Activated CD8-positive, alpha-beta memory T cell treated with anti-CD3 and anti-CD28 coated beads for 48 hours (primary cell): Measurements from ENCODE around the gene PDLIM3.
"Not testable (repeated sequence)": the region's sequence is repeated elsewhere in the genome, so short reads cannot be mapped to it uniquely, and the experiment has no call there.

Experiments
- DNase-seq, 3 experiments: peaks; one replicate each; pipeline ENCODE4 v3.0.0-alpha.2; 2020; ENCODE audit warnings: low read depth in 2 of 3, low spot score in 2 of 3

PDLIM3 gene

DNA sequence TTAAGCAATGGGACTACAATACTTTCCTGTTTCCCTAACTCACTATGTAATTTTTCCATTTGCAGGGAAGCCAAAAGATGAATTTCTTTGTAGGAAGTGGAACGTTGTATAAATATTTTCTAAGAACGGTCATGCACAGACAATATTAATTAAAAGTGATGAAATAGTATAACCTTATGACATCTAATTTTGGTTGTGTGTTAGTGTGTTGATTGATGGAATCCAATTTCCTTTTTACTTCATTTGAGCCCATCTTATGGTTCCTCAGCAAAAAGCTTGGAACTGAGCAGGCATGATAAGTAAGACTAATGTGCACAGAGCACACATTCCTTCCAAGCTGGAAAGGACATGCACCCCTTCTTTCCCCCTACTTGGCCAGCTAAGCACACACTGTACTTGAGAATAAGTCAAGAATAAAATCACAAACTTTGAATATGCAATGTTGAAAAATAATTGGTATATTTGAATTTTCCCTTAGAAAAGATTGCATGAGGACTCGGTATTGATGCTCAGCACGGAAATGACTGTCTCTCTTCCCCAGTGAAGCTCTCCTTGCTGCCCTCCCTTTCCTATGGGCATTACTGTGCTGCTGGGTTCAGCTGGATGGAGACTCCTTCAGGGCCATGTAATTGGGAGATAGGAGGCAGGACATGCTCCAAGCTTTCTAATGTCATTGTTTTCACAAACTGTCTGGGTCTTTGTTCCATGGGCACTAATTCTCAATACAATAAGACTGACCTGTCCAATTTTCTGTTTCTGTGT is 19.2 kb upstream of the PDLIM3 start:
- no peak for DNase-seq

DNA sequence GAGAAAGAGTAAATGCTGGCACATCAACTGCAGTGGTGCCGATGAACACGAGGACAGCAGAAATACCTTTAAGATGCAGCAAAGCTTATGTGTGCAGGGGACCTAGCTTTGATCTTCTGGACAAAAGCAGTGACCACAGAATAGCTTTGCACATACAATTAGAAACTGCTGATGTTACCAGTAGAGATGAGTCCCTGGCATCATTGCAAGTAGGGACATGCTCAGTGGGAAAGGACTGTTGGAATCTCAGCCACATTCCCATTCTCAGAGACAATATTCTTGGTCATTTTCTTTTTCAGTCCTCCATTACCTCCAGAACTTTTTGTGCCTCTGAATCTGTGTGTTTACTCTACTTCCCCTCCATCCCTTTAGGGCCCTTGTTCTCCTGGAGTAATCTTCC is 16.9 kb upstream of the PDLIM3 start:
- DNase-seq: no peak

DNA sequence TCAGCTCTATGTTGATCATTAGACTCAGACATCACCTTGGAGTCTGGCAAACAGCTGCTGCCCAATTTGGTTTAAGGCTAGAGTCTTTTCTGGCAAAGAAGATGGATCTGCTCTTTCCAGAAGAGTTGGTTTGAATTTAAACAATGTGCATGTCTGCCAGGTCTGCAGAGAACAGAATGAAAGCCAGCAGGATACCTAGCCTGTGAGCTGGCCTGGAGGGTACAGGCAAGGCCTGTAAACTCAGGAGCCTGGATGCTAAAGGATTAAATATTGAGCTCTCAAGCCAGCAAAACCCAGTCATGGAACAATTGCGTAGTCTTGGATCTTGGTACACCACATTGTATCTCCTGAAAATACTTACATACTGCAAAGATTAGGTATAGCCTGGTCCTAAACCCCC is 15.6 kb upstream of the PDLIM3 start:
- no peak for DNase-seq

DNA sequence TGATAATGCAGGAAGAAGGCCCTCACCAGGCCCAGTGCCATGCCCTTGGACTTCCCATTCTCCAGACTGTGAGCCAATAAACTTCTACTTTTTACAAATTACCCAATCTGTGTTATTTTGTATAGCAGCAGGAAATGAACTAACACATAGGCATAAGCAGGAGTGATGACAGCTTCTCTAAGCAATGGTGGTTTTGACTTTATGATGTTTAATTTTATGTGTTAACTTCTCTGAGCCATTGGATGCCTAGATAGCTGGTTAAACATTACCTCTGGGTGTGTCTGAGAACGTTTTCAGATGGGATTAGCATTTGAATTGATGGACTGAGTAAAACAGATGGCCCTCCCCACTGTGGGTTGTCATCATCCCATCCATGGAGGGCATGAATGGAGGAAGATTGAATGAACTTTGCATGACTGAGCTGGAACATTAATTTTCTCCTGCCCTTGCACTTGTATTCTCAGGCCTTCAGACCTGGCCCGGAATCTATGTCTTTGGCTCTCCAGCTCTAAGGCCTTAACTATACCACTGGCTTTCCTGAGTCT is 13.9 kb upstream of the PDLIM3 start:
- DNase-seq: no peak

DNA sequence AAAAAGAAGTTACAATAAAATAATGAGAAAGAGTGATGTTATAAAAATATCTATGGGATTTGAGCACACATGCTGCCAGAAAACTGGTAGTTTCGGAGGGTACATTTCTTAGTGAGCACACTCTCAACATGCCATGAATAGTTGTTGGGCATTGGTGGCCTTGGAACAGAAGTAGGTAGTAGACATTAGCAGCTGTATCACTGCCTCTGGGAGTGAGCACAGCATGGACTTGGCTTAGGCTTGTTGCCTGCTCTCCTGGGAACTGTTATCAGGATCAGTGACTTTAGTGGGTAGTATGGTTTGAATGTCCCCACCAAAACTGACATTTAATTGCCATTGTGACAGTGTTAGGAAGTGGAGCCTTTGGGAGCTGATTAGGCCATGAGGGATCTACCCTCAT is 13.3 kb upstream of the PDLIM3 start:
- DNase-seq: no peak

DNA sequence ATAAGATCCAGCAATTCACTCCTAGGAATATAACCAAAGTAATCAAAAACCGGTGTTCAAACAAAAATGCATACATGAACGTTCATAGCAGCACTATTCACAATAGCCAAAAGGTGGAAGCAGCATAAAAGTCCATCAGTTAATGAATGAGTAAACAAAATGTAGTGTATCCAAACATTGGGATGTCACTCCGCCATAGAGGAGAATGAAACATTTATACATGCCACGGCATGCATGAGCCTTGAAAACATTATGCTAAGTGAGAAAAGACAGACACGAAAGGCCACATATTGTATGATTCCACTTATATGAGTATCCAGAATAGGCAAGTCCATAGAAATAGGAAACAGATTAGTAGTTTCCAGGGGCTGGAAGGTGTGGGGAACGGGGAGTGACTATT is 11.0 kb upstream of the PDLIM3 start:
- no peak for DNase-seq

DNA sequence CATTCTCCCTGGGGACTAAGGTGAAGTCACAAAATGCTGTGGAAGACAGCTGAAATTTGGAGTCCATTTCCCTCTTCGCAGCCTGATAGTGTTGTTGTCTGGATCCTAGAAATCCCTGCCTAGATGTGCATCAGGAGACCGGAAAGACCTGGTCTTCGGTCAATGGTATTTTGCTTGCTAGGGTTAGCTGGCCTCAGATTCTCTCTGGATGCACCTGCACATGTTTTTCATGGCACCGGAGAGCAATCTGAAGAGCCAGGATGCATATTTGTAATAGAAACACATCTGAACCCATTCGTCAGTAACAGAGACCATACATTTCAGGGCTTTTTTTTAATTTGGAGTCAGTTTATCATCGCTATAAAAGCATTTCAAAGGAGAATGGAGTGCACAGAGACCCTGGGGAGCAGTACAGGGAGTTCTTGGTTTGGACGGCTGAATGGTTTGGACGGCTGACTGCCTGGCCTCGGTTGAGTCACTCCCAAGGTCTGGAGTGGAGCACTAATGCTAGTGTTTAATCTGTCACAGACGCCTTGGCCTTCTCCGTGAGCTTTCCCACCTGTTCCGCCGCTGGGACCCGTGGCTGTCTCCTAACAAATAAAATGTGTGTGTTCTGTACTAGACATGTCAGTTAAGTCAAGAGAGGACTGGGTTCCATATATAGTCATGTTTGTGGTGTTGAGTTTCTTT is 7.5 kb upstream of the PDLIM3 start:
- DNase-seq: no peak

DNA sequence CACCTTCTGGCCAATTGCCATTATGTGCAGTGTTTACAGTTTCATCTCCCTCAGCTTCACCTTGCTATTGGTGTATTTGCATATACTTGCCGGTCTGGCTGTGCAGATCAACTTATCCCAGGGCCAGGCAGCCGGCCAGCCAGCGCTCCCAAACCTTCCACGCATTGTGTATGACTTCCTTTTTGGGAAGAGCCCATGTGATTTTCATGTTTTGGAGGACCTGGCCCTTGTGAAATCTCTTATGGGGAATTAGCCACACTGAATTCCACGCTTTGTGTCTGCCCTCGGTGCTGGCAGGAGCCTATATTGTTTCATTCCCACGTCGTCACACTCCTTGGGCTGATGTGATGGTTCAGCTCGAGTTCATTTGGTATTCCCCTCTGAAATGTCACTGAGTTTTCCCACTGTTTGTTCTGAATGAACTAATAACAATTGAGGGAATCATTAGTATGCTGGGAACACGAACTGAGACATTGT is 6.0 kb upstream of the PDLIM3 start:
- DNase-seq: no peak

DNA sequence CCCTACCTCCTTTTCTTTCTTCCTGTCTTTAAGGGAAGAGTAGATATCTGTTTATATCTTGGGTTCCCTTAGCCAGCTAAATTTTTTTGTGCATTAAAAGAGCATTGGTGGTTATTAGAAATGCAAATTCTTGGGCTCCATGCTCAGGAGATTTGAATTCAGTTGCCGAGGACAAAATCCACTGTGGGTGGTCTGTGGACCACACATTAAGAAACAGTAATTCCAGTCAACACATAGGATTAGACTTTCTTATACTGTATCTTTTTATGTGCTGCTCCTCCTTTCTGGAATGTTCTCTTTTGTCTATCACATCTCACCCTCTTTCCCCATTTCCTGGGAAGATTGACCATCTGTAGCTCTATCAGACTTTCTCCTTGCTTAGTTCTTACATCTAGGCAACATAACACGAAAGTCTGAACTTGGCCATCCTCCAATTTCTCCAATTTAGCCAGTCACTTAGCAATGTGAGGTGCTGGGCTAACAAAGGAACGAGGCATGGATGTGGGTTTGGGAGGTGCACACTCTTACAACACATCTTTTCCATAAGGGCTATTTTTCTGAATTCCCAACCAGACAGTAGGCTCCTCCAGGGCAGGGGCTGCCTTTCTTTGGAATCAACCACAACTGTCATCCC is 5.3 kb upstream of the PDLIM3 start:
- no peak for DNase-seq

DNA sequence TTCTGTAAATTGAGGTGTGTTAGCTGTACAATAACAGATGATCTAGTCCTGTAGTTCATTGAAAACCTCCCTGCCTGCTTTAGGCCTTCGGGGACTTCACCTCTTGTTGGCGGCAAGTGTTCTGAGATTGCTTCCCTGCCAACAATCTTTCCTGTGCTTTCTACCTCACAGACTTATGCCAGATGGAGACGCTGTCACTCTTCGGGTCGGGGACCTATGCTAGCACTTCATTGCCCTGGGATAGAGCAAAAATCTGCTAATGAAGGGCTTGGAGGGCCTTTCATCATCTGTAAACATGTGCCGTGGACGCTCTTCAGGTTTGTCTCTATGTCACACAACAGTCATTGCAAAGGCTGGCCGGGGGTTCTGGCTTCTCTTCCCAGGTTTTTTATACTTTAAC is 4.7 kb upstream of the PDLIM3 start:
- no peak for DNase-seq

DNA sequence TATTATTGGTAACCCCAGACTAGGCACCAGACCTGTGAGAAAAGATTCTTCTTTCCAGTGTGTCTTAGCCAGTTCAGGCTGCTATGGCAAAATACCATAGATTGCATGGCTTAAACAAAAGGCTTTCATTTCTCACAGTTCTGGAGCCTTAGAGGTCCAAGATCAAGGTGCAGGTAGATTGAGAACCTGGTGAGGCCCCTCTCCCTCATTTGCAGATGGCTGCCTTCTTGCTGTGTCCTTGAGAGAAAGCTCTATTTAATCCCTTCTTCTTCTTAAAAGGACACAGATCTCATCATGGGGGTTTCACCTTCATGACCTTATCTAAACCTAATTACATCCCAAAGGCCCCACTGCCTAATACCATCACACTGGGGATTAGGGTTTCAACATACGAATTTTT is 3.5 kb upstream of the PDLIM3 start:
- no peak for DNase-seq

DNA sequence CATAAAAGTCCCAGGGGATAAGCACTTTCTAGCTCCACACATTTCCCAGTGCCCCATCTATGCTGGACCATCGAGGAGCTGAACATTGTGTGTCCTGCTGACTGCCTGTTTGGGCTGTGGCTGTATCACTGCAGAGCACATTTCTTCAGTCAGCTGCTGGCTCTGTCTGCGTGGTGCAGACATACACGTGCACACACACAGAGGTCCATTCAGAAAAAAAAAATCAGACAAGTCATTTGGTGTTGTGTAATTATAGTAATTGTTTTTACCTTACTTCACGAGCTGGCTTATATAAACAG is 1.1 kb upstream of the PDLIM3 start:
- DNase-seq: no peak

DNA sequence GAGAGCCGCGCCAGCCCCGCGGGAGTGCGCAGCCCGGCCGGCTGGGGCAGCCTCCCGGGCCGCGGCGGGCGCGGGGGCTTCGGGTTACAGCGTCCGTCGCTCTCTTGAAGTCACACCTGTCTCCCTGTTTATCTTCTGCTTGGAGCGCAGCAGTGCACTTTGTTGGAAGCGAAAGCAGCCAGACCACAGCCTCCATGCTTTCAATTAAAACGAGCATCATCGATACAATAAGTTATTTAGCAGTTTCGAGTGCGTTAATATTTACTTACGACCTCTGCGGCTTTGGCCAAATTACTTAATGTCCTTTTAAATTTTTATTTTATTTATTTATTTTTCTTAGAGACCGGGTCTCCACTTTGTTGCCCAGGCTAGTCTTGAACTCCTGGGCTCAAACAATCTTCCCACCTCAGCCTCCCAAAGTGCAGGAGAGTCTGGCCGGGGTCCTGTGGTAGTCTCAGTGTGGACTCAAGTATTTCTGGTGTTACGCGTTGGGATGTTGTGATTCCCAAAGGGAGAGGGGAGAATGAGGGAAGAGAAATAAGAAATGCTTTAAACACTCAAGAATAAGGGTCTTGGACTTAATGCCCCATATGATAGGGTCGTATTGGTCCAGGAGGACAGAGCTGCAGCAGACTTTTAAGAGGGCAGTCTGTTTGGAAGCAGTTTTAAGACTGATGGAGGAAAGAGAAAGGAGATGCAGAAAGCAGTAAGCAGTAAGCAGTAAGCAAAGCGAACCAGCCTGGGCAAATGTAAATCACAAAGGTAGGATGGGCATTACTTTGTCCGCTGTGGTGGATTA is 504 bp upstream of the PDLIM3 start:
- DNase-seq: no peak

DNA sequence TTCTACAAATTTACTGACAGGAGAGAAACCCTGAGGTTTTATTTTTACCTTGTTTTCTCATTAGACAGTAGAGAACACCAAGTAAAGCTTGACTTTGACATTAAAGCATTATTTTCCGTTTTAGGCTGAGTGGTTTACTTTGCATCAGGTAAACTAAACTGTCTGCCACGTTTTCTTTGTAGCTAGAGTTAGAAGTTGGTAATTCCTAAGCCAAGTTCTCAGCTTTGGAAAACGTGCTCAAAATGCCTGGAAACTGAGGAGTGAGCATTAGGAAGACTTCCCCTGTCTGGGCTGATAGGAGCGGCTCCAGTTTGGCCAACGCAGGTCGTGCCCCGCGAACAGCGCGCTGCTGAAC is 819 bp downstream of the PDLIM3 start:
- no peak for DNase-seq

DNA sequence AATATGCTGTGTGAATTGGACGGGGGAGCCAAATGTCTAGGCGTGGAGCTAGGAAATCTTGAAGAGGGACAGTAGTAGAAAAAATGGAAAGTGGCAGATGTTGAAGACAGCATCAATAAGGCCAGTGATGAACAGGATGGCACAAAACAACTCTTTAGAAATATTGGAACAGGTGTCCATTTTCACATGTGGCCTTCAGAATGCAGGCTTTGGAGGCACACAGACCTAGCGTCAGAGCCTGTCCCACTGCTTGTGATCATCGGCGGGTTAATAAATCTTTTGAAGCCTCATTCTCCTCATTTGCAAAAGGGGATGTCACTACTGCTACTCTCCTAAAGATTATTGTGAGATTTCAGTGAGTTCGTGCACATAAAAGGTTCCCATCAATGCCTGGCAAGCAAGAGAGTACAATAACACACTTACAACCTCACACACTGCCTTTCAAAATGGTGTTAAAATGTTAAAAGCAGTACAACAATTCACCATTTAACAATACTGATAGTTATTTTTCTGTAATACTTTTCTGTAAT is 2.4 kb downstream of the PDLIM3 start:
- DNase-seq: no peak

DNA sequence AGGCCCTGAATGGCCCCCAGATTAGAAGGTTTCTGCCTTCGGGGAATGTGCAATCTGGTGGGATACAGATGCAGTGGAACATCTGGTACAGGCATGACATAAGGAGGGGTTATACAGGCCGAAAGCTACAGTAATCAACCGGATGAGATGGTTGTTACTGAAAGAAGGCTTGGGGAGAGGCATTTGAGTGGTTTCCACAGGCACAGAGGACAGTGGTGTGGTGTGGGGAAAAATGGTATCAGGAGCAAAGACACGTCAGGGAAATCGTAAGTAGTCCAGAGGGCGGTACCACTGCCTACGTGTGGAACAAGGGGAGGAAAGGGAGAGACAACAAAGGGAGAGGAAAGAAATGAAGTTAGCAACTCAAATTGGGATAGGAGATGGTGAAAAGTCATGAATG is 3.0 kb downstream of the PDLIM3 start:
- DNase-seq: no peak

DNA sequence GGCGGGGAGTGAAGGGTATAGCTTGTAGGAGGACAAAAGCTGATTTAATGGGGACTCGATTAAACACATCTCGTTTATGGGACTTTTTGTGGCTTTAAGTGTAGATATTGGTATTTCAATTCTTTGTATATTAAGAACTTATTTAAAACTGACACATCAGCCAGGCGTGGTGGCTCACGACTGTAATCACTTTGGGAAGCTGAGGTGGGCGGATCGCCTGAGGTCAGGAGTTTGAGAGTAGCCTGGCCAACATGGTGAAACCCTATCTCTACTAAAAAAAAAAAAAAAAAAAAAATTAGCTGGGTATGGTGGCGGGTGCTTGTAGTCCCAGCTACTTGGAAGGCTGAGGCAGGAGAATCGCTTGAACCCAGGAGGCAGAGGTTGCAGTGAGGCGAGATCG is 3.7 kb downstream of the PDLIM3 start:
- not testable (repeated sequence) for DNase-seq

DNA sequence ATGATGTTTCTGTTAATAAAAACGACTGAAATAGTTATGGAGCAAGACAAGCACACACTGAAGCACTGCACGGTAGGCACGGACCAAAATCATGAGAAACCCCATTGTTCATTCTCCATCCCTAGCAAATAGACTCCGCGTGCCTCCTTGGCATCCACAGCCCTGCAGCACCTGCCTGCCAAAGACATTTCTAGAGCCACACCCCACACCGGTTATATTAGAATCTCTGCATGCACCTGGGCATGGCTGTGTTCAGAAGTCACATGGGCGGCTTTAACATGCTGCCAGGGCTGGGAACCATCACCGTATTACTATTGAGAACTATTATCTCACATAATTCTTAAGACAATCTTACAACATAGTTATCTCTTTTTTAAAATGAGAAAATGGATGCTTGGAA is 5.9 kb downstream of the PDLIM3 start:
- DNase-seq: no peak

DNA sequence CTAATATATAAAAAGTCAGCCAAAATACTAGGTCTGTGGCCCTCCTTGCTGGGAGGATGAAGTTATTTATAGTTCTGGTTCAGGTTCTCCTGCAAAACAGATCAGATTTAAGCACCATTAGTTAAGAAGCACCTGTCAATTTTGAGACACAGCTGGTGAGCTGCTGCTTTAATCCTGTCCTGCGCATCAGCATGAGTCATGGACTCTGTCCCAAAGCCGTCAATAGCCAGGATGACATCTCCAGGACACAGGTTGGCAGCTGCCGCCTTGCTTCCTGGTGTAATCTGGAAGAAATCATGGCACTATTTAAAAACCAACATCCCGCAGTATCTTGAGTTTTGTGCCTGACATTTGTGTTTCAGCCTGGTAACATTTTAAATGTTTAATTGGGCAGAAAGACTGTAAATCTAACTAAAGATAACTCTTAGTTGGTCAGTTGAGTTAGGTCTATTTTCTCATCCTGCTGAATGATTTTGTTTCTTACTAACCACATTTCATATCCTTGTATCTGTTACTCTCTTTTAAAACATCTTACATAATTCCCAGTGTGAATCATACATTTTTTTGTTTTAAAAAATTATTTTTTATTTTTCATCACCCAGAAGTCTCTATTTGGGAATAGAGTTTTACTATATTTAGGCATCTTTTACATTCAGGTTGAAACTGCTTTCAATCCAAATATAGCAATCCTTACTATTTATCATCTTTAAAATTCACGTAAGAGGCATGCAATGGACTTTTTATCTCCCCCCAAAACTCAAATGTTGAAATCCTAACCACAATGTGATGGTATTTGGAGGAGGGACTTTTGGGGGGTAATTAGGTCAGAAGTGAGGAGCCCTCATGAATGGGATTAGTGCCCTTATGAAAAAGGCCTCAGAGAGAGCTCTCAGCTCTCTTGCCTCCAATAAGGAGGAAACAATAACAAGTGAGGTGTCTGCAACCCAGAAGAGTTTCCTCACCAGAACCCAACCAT is 10.1 kb downstream of the PDLIM3 start:
- DNase-seq: no peak

DNA sequence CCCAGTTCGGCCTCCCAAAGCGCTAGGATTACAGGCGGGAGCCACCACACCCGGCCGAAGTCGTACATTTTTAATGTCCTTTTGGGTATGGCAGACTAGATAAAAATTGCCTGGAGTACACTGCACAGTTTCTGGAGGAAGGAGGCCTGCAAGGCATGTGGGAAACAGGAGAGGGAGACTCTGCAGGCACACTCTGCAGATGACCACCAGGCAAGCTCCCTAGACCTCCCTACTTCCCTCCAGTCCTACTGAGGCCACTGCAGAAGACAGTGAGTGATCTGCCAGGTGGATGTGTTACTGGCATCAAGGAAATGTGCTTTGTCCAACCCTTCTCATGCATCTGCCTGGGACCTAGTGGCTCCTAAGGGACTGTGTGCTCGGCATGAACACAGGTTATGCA is 11.4 kb downstream of the PDLIM3 start:
- DNase-seq: no peak
